ENCODE results near the gene KCNJ15.
"Not testable (repeated sequence)": the region's sequence is repeated elsewhere in the genome, so short reads cannot be mapped to it uniquely, and the experiment has no call there.

KCNJ15 gene

DNA sequence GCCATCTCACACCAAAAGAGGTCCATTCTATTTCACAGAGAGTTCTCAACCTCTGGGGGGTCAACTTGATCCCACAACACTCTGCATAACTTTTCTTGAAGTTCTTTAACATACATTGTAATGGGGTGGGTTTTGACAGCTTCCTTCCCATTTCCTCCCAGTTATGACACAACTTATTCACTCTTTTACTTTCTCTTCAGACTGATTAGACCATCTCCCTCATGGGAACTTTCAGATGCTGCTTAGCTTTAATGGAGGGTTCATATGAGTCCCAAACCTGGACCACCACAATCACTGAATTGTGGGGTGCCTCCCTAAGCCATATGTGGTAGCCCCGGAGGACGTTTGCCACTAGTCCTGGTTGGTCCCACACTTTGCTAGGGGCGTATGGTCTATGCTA is 28.3 kb upstream of the KCNJ15 start:
- H3K27ac ChIP-seq: no peak overlapping the region

GRCh38 chr21:38229260-38229877 is 27.4 kb upstream of the KCNJ15 start:
- H3K9me3 ChIP-seq: peaks cover 0 to 39% (median 25%) of the 10 kb centered on the region in 3 donors

More for the DNA sequence above, 28.3 kb upstream of the KCNJ15 start:
- TF ChIP-seq, protein P1, sequence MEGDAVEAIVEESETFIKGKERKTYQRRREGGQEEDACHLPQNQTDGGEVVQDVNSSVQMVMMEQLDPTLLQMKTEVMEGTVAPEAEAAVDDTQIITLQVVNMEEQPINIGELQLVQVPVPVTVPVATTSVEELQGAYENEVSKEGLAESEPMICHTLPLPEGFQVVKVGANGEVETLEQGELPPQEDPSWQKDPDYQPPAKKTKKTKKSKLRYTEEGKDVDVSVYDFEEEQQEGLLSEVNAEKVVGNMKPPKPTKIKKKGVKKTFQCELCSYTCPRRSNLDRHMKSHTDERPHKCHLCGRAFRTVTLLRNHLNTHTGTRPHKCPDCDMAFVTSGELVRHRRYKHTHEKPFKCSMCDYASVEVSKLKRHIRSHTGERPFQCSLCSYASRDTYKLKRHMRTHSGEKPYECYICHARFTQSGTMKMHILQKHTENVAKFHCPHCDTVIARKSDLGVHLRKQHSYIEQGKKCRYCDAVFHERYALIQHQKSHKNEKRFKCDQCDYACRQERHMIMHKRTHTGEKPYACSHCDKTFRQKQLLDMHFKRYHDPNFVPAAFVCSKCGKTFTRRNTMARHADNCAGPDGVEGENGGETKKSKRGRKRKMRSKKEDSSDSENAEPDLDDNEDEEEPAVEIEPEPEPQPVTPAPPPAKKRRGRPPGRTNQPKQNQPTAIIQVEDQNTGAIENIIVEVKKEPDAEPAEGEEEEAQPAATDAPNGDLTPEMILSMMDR (IDR thresholded peaks at IDR 0.05): no peak
- H3K36me3 ChIP-seq: peaks cover 0 to 5% (median 0%) of the 10 kb centered on the region in 3 donors
- no peaks in the 10 kb centered on the region for H3K27me3 ChIP-seq
- H3K4me1 ChIP-seq: no peaks in the 10 kb centered on the region
- DNase-seq: no peak
- no peak overlapping the region for H3K4me3 ChIP-seq
- intact Hi-C loops (cut with DNase I; ENCODE audit: low total_unique reads): loop anchor here (5.0 kb wide), 1 partner anchor 909 kb away; no protein-coding TSS in a partner anchor
- H3K9me3 ChIP-seq: peaks cover 0 to 47% (median 32%) of the 10 kb centered on the region in 3 donors

DNA sequence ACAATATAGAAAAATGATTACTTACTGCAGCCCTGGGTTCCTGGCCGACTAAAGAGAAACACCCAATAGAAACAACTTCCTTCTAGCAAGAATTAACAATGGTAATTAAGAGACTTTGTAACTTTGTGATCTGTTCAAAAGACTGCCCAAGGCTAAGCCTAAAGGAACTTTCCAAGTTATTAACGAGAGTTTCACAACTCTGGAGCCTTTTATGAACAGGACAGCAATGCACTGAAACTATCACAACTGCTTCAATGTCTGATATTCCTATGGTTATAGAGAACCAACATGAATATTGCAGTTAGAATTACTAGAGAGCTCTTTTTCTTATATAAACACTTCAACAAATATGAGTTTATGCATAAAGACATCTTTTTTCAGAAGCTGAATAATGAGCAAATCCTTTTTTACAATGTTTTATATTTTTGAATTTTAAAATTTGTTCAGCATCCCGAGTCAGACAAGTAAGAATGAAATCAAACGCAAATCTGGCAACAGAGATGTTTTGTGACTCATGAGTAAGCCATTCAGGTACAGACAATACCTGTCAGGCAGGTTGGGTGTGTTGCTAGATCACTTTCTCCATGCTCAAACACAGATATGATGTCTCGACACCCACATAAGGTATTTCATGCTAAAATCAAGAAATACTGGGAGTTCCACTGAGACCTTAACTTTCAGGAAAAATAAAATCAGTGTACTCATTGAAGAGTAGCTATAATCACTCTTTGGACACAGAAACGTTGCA is 22.2 kb upstream of the KCNJ15 start:
- intact Hi-C loops (cut with DNase I; ENCODE audit: low total_unique reads): no loop called here
- Histone ChIP-seq H3K4me1 (peaks cover 0 to 28% (median 8%) of the 10 kb centered on the region in 4 donors), H3K4me3 (no peak overlapping the region), H3K9me3 (peaks cover 0 to 16% (median 3%) of the 10 kb centered on the region in 3 donors), H3K27ac (no peak overlapping the region), H3K27me3 (no peaks in the 10 kb centered on the region), H3K36me3 (no peaks in the 10 kb centered on the region)
- TF ChIP-seq, protein P1 (IDR thresholded peaks at IDR 0.05): no peak
- DNase-seq: no peak

More at GRCh38 chr21:38229260-38229877, 27.4 kb upstream of the KCNJ15 start:
- Histone ChIP-seq H3K4me1 (peaks cover 0 to 5% (median 2%) of the 10 kb centered on the region in 4 donors), H3K27me3 (no peaks in the 10 kb centered on the region), H3K4me3 (no peak overlapping the region), H3K27ac (no peak overlapping the region), H3K36me3 (no peaks in the 10 kb centered on the region)
- no peak for DNase-seq
- intact Hi-C loops (cut with DNase I; ENCODE audit: low total_unique reads): loop anchor here (5.0 kb wide), 1 partner anchor 908 kb away; no protein-coding TSS in a partner anchor
- TF ChIP-seq, protein P1 (IDR thresholded peaks at IDR 0.05): no peak

DNA sequence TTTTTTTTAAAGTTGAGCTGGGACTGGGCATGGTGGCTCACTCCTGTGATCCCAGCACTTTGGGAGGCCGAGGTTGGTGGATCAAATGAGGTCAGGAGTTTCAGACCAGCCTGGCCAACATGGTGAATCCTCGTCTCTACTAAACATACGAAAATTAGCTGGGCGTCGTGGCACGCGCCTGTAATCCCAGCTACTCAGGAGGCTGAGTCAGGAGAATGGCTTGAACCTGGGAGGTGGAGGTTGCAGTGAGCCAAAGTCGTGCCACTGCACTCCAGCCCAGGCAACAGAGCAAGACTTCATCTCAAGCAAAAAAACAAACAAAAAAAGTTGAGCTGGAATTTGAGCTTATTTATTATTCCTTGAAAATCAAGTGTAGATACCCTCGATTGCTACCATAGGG is 21.5 kb upstream of the KCNJ15 start:
- H3K4me3 ChIP-seq; H3K27ac ChIP-seq; H3K36me3 ChIP-seq; H3K27me3 ChIP-seq; intact Hi-C loops (cut with DNase I; ENCODE audit: low total_unique reads); DNase-seq: not testable (repeated sequence)
- H3K4me1 ChIP-seq: peaks cover 0 to 34% (median 9%) of the 10 kb centered on the region in 4 donors
- peaks cover 0 to 10% (median 0%) of the 10 kb centered on the region in 3 donors for H3K9me3 ChIP-seq

- no peak for DNase-seq
- Histone ChIP-seq H3K27me3 (no peaks in the 10 kb centered on the region), H3K27ac (no peak overlapping the region), H3K36me3 (no peaks in the 10 kb centered on the region), H3K4me1 (peaks cover 0 to 44% (median 15%) of the 10 kb centered on the region in 4 donors), H3K9me3 (peaks cover 0 to under 1% (median 0%) of the 10 kb centered on the region in 3 donors), H3K4me3 (no peak overlapping the region)
- TF ChIP-seq, protein P1 (IDR thresholded peaks at IDR 0.05): no peak
- intact Hi-C loops (cut with DNase I; ENCODE audit: low total_unique reads): no loop called here
Observed at GRCh38 chr21:38236232-38236631, 20.6 kb upstream of the KCNJ15 start.

DNA sequence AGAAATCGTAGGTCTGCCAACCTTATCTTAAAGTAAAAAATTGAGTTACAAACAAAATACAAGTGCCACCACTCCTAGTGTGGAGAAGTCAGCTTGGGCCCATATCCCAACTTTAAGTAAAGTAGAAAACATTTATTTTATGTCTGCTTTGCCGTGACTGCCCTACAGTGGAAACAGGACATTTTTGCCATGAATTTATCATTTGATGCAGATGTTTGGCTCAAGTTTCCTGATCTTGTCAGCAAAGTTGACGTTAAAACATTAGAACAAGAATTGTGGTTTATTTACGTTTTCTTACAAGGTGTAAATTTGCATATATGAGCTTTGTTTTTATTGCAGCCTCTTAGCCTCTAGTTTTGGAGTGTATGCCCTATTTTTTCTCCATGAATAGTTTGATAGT is 17.1 kb upstream of the KCNJ15 start:
- Histone ChIP-seq H3K4me1 (peaks cover 0 to 60% (median 26%) of the 10 kb centered on the region in 4 donors), H3K27me3 (no peaks in the 10 kb centered on the region), H3K36me3 (no peaks in the 10 kb centered on the region), H3K9me3 (no peaks in the 10 kb centered on the region), H3K4me3 (no peak overlapping the region), H3K27ac (peak overlapping the region; percentile 77 to 78)
- intact Hi-C loops (cut with DNase I; ENCODE audit: low total_unique reads): no loop called here
- DNase-seq: no peak
- TF ChIP-seq, protein P1 (IDR thresholded peaks at IDR 0.05): no peak
